Heart right ventricle (tissue), 16 donors: ENCODE measurements around the gene TAF1. TPM values are rescaled to one million over a fixed set of nuclear protein-coding genes. Genes with fewer than 3 reads are reported as not detected.
"Not testable (repeated sequence)": the region's sequence is repeated elsewhere in the genome, so short reads cannot be mapped to it uniquely, and the experiment has no call there.

Source experiments
- ATAC-seq, 8 donors: fragments of 200-7000 bp; cut with Tn5 transposase; one replicate each; pipeline ENCODE4 v1.9.1; 2020; ENCODE audit warnings: mild to moderate bottlenecking in 8 of 8, moderate library complexity in 8 of 8, moderate number of reproducible peaks in 1 of 8
- DNase-seq, 2 donors: peaks; one replicate each; pipeline ENCODE4 v3.0.0-alpha.2; 2020
- H3K27ac ChIP-seq, 10 donors: fragments of 200-600 bp; sonication (generic) in 2 of 10; one replicate each; pipeline versions ENCODE4 v1.5.0 to v1.8.0; 2020 to 2022; ENCODE audit warnings: mild to moderate bottlenecking in 3 of 10
- H3K27me3 ChIP-seq, 7 donors: fragments of 200-600 bp; one replicate each; pipeline ENCODE4 v1.8.0; 2021 to 2022; ENCODE audit warnings: mild to moderate bottlenecking in 2 of 7
- H3K36me3 ChIP-seq, 9 donors: fragments of 200-600 bp; sonication (generic) in 1 of 9; one replicate each; pipeline versions ENCODE4 v1.5.0 to v1.8.0; 2020 to 2022; ENCODE audit warnings: mild to moderate bottlenecking in 2 of 9
- H3K4me1 ChIP-seq, 9 donors: fragments of 200-600 bp; sonication (generic) in 1 of 9; one replicate each; pipeline versions ENCODE4 v1.5.0 to v1.8.0; 2020 to 2022; ENCODE audit warnings: mild to moderate bottlenecking in 4 of 9
- H3K4me3 ChIP-seq, 10 donors: fragments of 200-600 bp; sonication (generic) in 2 of 10; one replicate each; pipeline versions ENCODE4 v1.5.0 to v1.8.0; 2020 to 2022; ENCODE audit warnings: mild to moderate bottlenecking in 7 of 10, moderate library complexity in 2 of 10
- H3K9me3 ChIP-seq, 11 donors: fragments of 200-600 bp in 10 of 11; sonication (generic) in 2 of 11; one replicate each; pipeline versions ENCODE4 v1.5.0 to v1.8.0; 2013 to 2022; ENCODE audit warnings: mild to moderate bottlenecking in 2 of 11, control low read depth in 1 of 11, moderate library complexity in 1 of 11
- CTCF ChIP-seq, 9 donors: fragments of 200-600 bp; sonication (generic) in 2 of 9; IDR thresholded peaks; one replicate each; pipeline versions ENCODE4 v1.5.0 to v1.8.0; 2021 to 2022; ENCODE audit warnings: antibody characterized with exemption in 9 of 9, mild to moderate bottlenecking in 5 of 9, moderate library complexity in 1 of 9
- WGBS, 2 donors: extraction: QIAGEN DNeasy Blood & Tissue Kit; methylation state at CpG; one replicate each; pipeline ENCODE4 v1.1.7; 2013; ENCODE audit warnings: inconsistent platforms in 1 of 2; 5-methylcytosine and 5-hydroxymethylcytosine counted together
- intact Hi-C, 10 donors: fragments of 100-400 bp; cut with DNase I; formaldehyde crosslinking; loops; one replicate each; pipeline versions ENCODE4 v1.11.1 to v1.14.2; 2022
- polyA plus RNA-seq, 2 donors: library from polyadenylated mRNA; stranded (reverse); fragments of 200-250 nt; gene quantifications; one replicate each; pipeline ENCODE4 v1.2.3, GENCODE V29; 2013
- total RNA-seq, 10 donors: library from RNA; stranded (reverse); fragmentation: NEBNext Ultra II Directional in 3 of 10; extraction: Animal tissue kit (Norgen Biotek cat#: 25700) in 3 of 10; gene quantifications; one replicate each; pipeline versions ENCODE4 v1.2.1 to v1.2.4, GENCODE V29; 2021 to 2023
- donor health status: Arrhythmogenic right ventricular cardiomyopathy.
- donor health status: ischemic (EF 13 %, LVEDD 7.1; RV severe dilation, severe dysfunction).
- donor health status: healthy with polysubstance abuse.
- donor health status: DM: no; HTN: yes; CAD: no.
- donor health status: DM: no; HTN: no; CAD: no.
- donor health status: ischemic (EF 25% LVEDD 6.9; RV normal size, moderate dysfunction).
- donor health status: ischemic (EF 25% LVEDD 5.7; RV mildly dilated, moderate dysfunction).
- donor health status: healthy.
- donor health status: DM: yes; HTN: yes; CAD: no.
- donor health status: Ischemic cardiomyopathy.
- donor health status: ischemic (EF 35%, LVEDD 5.7; RV mildly dilated, moderate dysfunction).
- donor health status: nonischemic (EF 11% LVEDD 7.7; RV severe dilation, severe dysfunction).
- donor health status: DM: yes; HTN: yes; CAD: no.
- donor health status: PGD.
- donor health status: ischemic (EF 29% LVEDD 5.4; RV normal size, mild dysfunction).
- donor health status: nonischemic (EF 23%, LVEDD 6.1; RV moderate dilation, normal function).

TAF1 gene
- total and polyA plus RNA-seq, 12 donors: 6.0 to 27.1 (median 21.4) TPM

GRCh38 chrX:71393919-71394318 is 27.8 kb downstream of the TAF1 start:
- Histone ChIP-seq H3K9me3 (no peaks in the 10 kb centered on the region), H3K36me3 (peaks cover 0 to 99% (median 22%) of the 10 kb centered on the region in 9 donors), H3K4me3 (no peak overlapping the region), H3K27ac (no peak overlapping the region), H3K27me3 (no peaks in the 10 kb centered on the region), H3K4me1 (no peaks in the 10 kb centered on the region)
- TF ChIP-seq CTCF (IDR thresholded peaks at IDR 0.05): no peak
- intact Hi-C loops: loop anchor here in 1 of 10 donors (10.0 kb wide), 1 partner anchor 171 kb away; no protein-coding TSS in a partner anchor
- no peak for DNase-seq
- ATAC-seq: no peak
- 85% methylated on average over 5 of the region's 5 CpGs for WGBS, 2 donors

- DNase-seq: no peak
- no peak for ATAC-seq
- Histone ChIP-seq H3K27ac (no peak overlapping the region), H3K27me3 (no peaks in the 10 kb centered on the region), H3K4me1 (no peaks in the 10 kb centered on the region), H3K4me3 (no peak overlapping the region), H3K9me3 (no peaks in the 10 kb centered on the region), H3K36me3 (peaks cover 0 to 99% (median 12%) of the 10 kb centered on the region in 9 donors)
- 88% methylated on average over 5 of the region's 5 CpGs for WGBS, 2 donors
- no peak for TF ChIP-seq CTCF (IDR thresholded peaks at IDR 0.05)
- intact Hi-C loops: loop anchor here in 1 of 10 donors (10.0 kb wide), 1 partner anchor 168 kb away; no protein-coding TSS in a partner anchor
These were observed 30.4 kb downstream of the TAF1 start for GRCh38 chrX:71396576-71396975.

GRCh38 chrX:71400710-71401109 is 34.6 kb downstream of the TAF1 start:
- TF ChIP-seq CTCF (IDR thresholded peaks at IDR 0.05): no peak
- H3K27ac ChIP-seq: no peak overlapping the region
- no peaks in the 10 kb centered on the region for H3K9me3 ChIP-seq
- H3K27me3 ChIP-seq: no peaks in the 10 kb centered on the region
- peaks cover 0 to 100% (median 21%) of the 10 kb centered on the region in 9 donors for H3K36me3 ChIP-seq
- 78 to 95% methylated on average over 1 of the region's 1 CpG for WGBS, 2 donors
- ATAC-seq (no peak), DNase-seq (no peak)
- intact Hi-C loops: loop anchor here in 1 of 10 donors (10.0 kb wide), 1 partner anchor 164 kb away; no protein-coding TSS in a partner anchor
- no peaks in the 10 kb centered on the region for H3K4me1 ChIP-seq
- no peak overlapping the region for H3K4me3 ChIP-seq

DNA sequence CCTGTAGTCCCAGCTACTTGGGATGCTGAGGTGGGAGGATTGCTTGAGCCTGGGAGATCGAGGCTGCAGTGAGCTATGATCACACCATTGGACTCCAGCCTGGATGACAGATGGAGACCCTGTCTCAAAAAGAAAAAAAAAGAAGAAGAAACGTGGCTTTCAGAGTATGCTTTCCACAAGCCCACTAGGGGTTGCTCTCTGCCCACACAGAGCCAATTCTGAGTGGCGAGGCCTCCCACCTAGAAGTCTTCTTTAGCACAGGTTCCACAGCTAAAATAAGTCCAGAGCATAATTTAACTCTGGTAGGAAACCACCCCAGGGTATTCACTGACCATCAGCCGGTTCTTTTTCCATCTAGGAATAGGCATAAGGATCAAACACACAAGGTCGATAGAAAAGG is 50.1 kb downstream of the TAF1 start:
- H3K4me3 ChIP-seq, H3K27me3 ChIP-seq, H3K27ac ChIP-seq, DNase-seq, ATAC-seq, H3K4me1 ChIP-seq, intact Hi-C loops, H3K9me3 ChIP-seq: not testable (repeated sequence)
- WGBS, 2 donors: 50 to 54% methylated on average over 2 of the region's 5 CpGs
- peaks cover 0 to 68% (median 0%) of the 10 kb centered on the region in 9 donors for H3K36me3 ChIP-seq

- peaks cover 0 to 8% (median 0%) of the 10 kb centered on the region in 7 donors for H3K27me3 ChIP-seq
- no peak overlapping the region for H3K4me3 ChIP-seq
- H3K4me1 ChIP-seq: no peaks in the 10 kb centered on the region
- ATAC-seq (peak in 1 of 8 donors; percentile 17), DNase-seq (no peak)
- H3K36me3 ChIP-seq: peaks cover 0 to 87% (median 0%) of the 10 kb centered on the region in 9 donors
- no peak for TF ChIP-seq CTCF (IDR thresholded peaks at IDR 0.05)
- intact Hi-C loops: loop anchor here in 1 of 10 donors (10.0 kb wide), 1 partner anchor 144 kb away; no protein-coding TSS in a partner anchor
- H3K9me3 ChIP-seq: no peaks in the 10 kb centered on the region
- WGBS, 2 donors: 90 to 93% methylated on average over 18 to 19 of the region's 20 CpGs
- H3K27ac ChIP-seq: no peak overlapping the region
These were observed 54.5 kb downstream of the TAF1 start for GRCh38 chrX:71420686-71421085.
